B cell (primary cell): Measurements from ENCODE around the gene DGKE.

Experiments used
- EZH2 ChIP-seq: IDR thresholded peaks from 2 replicates; pipeline ENCODE4 v1.6.1; 2012; ENCODE audit warnings: borderline replicate concordance, low read depth, mild to moderate bottlenecking, moderate library complexity, low read length; ENCODE audit not compliant: insufficient read depth, poor library complexity, severe bottlenecking
- TF ChIP-seq, protein P1 (sequence below): fragments of 200-600 bp; IDR thresholded peaks from one replicate; pipeline ENCODE4 v1.8.0; 2022; ENCODE audit warnings: antibody characterized with exemption, mild to moderate bottlenecking

DNA sequence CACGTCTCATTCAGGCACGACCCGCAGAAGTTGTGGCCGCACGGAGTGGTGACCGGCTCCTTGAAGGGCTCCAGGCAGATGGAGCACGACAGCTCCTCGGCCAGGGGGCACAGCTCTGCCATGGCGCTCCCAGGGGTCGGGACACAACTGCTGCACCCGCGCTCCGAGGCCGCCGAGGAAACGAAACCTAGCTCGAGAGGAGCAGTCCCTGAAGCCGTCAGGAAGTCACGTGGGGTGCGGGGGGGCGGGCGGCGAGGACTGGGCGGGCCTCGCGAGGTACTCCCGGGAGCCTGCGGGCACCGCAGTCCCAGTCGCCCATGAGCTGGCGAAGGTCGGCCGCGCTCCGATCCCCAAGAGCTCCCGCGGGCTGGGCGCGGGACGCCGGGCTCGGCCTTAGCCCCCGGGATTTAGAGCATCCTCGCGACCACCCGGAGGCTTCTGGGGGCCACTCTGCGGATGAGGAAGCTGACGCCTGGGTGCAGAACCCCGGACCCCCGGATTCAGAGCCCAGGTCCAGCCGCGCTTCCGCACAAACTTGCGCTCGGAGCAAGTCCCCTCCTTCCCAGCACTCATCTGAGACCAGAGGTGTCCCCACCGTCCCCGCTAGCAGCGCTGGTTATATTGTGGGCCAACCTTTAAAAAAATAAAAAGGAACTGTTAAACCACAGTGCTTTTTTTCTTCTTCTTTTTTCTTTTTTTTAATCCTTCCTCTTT, 80.1 kb downstream of the DGKE start, which contains the start of gene TRIM25:
- TF ChIP-seq, protein P1, sequence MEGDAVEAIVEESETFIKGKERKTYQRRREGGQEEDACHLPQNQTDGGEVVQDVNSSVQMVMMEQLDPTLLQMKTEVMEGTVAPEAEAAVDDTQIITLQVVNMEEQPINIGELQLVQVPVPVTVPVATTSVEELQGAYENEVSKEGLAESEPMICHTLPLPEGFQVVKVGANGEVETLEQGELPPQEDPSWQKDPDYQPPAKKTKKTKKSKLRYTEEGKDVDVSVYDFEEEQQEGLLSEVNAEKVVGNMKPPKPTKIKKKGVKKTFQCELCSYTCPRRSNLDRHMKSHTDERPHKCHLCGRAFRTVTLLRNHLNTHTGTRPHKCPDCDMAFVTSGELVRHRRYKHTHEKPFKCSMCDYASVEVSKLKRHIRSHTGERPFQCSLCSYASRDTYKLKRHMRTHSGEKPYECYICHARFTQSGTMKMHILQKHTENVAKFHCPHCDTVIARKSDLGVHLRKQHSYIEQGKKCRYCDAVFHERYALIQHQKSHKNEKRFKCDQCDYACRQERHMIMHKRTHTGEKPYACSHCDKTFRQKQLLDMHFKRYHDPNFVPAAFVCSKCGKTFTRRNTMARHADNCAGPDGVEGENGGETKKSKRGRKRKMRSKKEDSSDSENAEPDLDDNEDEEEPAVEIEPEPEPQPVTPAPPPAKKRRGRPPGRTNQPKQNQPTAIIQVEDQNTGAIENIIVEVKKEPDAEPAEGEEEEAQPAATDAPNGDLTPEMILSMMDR: no peak
- no peak for TF ChIP-seq EZH2
